ENCODE measurements around the gene LYPD5.
"Not testable (repeated sequence)": the region's sequence is repeated elsewhere in the genome, so short reads cannot be mapped to it uniquely, and the experiment has no call there.

LYPD5 gene

GRCh38 chr19:43778651-43779050 lies 23.6 kb downstream of the LYPD5 start:
- DNase-seq (ENCODE audit: low spot score), result no peak

GRCh38 chr19:43777163-43777695 lies 25.0 kb downstream of the LYPD5 start:
- no peak for DNase-seq (ENCODE audit: low spot score)

GRCh38 chr19:43776286-43776685 lies 26.0 kb downstream of the LYPD5 start:
- no peak for DNase-seq (ENCODE audit: low spot score)

GRCh38 chr19:43775299-43775890 lies 26.9 kb downstream of the LYPD5 start:
- no peak for DNase-seq (ENCODE audit: low spot score)

GRCh38 chr19:43774940-43775258 lies 27.3 kb downstream of the LYPD5 start:
- DNase-seq (ENCODE audit: low spot score), result not testable (repeated sequence)

GRCh38 chr19:43774103-43774939 lies 27.9 kb downstream of the LYPD5 start:
- DNase-seq (ENCODE audit: low spot score), result peak; percentile 82

- DNase-seq (ENCODE audit: low spot score), result no peak
Observed at GRCh38 chr19:43773725-43774102, 28.5 kb downstream of the LYPD5 start.

GRCh38 chr19:43769256-43769655 lies 33.0 kb downstream of the LYPD5 start:
- no peak for DNase-seq (ENCODE audit: low spot score)

GRCh38 chr19:43768273-43769050 lies 33.8 kb downstream of the LYPD5 start:
- no peak for DNase-seq (ENCODE audit: low spot score)

GRCh38 chr19:43767818-43768217 lies 34.4 kb downstream of the LYPD5 start:
- no peak for DNase-seq (ENCODE audit: low spot score)

- DNase-seq (ENCODE audit: low spot score), result no peak
Observed at GRCh38 chr19:43767316-43767715, 34.9 kb downstream of the LYPD5 start.

GRCh38 chr19:43766755-43767043 lies 35.5 kb downstream of the LYPD5 start:
- no peak for DNase-seq (ENCODE audit: low spot score)

GRCh38 chr19:43765109-43765876 lies 37.0 kb downstream of the LYPD5 start:
- DNase-seq (ENCODE audit: low spot score), result peak; percentile 92

GRCh38 chr19:43764684-43765083 lies 37.6 kb downstream of the LYPD5 start:
- DNase-seq (ENCODE audit: low spot score), result not testable (repeated sequence)

- peak; percentile 45 for DNase-seq (ENCODE audit: low spot score)
Observed at GRCh38 chr19:43763473-43763939, 38.7 kb downstream of the LYPD5 start.

- no peak for DNase-seq (ENCODE audit: low spot score)
Observed at GRCh38 chr19:43762814-43763213, 39.4 kb downstream of the LYPD5 start.

GRCh38 chr19:43760941-43761340 lies 41.3 kb downstream of the LYPD5 start:
- DNase-seq (ENCODE audit: low spot score), result no peak

GRCh38 chr19:43759515-43759914 lies 42.7 kb downstream of the LYPD5 start:
- DNase-seq (ENCODE audit: low spot score), result peak; percentile 66

- peak; percentile 80 for DNase-seq (ENCODE audit: low spot score)
Observed at GRCh38 chr19:43755256-43755801, 46.9 kb downstream of the LYPD5 start.

- peak; percentile 99 for DNase-seq (ENCODE audit: low spot score)
Observed at GRCh38 chr19:43754503-43755255, 47.6 kb downstream of the LYPD5 start, which contains the start of gene SMG9. SMG9 (minus strand) TSS chr19:43754962; CDS start chr19:43750741, 4,221 bp downstream.

- no peak for DNase-seq (ENCODE audit: low spot score)
Observed at GRCh38 chr19:43754253-43754502, 48.1 kb downstream of the LYPD5 start.
